ENCODE results near the gene PIEZO2.

The PIEZO2 gene

GRCh38 chr18:11153097-11153496, 3.7 kb upstream of the PIEZO2 start:
- no peak overlapping the region for H3K4me3 ChIP-seq (ENCODE audit: low read length)
- TF ChIP-seq CTCF (IDR thresholded peaks at IDR 0.05; ENCODE audit: insufficient read depth, low read depth, low read length, missing control alignments), result no peak
- no peak for DNase-seq (ENCODE audit: low read depth)

GRCh38 chr18:11150271-11150615, 874 bp upstream of the PIEZO2 start:
- no peak for TF ChIP-seq CTCF (IDR thresholded peaks at IDR 0.05; ENCODE audit: insufficient read depth, low read depth, low read length, missing control alignments)
- DNase-seq (ENCODE audit: low read depth), result no peak
- no peak overlapping the region for H3K4me3 ChIP-seq (ENCODE audit: low read length)

DNA sequence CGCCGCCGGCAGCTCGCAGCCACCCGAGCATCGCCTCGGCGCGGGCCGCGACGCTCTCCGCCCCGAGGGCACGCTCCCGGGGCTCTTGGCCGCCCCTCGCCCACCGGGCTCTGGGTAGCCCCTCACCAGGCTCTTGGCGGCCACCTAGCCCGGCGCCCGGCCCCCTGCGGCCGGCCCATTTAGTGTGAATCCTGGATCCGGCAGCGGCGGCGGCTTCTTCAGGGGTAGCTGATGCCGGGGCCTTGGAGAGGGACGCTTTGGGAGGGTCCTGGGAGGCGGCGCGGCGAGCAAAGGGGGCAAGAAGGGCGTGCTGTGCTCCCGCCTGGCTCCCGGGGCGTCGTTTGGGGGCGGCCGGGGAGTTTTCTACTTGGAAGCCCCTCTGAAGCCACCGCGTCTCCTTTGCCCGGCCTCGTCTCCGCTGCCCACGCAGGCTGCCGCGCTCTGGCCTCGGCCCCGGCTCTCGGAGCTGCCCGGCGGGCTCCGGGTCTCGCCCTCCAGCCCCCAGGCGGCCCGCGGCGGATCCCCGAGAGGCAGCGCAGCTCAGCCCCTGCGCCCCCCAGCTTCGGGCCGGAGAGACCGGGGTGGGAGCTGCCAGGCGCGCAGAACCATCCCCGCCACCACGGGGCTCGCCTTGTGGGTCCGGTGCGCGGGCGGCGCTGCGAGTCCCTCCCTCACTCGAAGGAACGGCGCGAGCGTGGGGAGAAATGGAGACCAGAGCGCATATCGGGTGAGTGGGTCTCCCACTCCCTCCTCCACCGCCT, 509 bp downstream of the PIEZO2 start:
- no peak for DNase-seq (ENCODE audit: low read depth)
- H3K4me3 ChIP-seq (ENCODE audit: low read length), result no peak overlapping the region
- TF ChIP-seq CTCF (IDR thresholded peaks at IDR 0.05; ENCODE audit: insufficient read depth, low read depth, low read length, missing control alignments), result no peak

DNA sequence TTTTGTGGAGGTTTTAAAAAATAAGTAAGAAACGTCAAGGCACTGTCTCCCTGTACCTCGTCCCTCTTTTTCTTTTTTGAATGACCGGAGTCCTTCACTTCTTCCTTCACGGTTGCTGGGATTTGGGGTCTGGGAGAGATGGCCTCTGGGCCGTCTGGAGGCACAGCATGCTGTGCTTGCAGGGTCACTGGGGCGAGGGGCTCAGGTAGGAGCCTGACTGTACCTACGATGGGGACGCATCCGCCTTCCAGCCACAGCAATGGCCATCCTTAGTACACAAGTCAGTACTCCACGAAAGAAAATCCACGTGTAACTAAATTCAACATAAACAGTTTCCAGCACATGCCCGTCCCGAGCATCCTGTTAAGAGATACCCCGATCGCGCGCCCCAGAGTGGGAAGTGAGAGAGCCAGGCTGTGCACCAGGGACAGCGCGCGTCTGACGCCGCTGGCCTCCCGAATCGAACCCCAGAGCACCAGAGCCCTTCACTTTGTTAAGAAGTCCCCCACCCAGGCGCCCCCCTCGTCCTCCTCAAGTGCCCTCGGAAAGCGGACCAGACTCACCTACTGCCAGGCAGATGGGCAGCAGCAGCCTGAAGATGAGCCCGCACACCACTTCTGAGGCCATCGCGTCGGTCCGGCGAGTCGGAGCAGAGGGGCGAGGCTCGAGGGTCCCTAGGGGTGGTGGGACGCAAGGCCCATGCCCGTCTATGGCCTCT, 1.2 kb downstream of the PIEZO2 start:
- no peak for TF ChIP-seq CTCF (IDR thresholded peaks at IDR 0.05; ENCODE audit: insufficient read depth, low read depth, low read length, missing control alignments)
- DNase-seq (ENCODE audit: low read depth), result no peak
- H3K4me3 ChIP-seq (ENCODE audit: low read length), result no peak overlapping the region

- TF ChIP-seq CTCF (IDR thresholded peaks at IDR 0.05; ENCODE audit: insufficient read depth, low read depth, low read length, missing control alignments), result no peak
- no peak overlapping the region for H3K4me3 ChIP-seq (ENCODE audit: low read length)
- DNase-seq (ENCODE audit: low read depth), result no peak
Observed at GRCh38 chr18:11147371-11147951, 1.9 kb downstream of the PIEZO2 start.

DNA sequence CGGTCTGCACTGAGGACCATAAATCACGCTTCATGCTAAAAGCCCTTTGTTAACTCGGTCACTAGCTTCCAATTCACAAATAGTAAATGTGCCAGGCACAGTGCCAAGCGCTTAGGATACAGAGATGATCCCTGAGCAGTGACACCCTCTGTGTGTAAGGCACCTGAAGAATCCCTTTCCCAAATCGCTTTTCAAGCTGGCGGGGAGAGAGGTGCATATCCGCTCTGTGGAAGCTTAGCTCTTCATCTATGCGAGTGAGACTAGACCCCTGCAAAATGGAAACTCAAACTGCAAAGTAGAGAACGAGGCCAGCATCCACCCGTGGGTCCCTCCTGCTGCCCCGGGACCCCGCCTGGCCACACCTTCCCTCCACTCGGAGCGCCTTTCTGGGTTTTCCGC, 2.4 kb downstream of the PIEZO2 start:
- DNase-seq (ENCODE audit: low read depth), result no peak
- no peak overlapping the region for H3K4me3 ChIP-seq (ENCODE audit: low read length)
- TF ChIP-seq CTCF (IDR thresholded peaks at IDR 0.05; ENCODE audit: insufficient read depth, low read depth, low read length, missing control alignments), result no peak
